Endothelial cell of umbilical vein (primary cell): Measurements from ENCODE around the gene GNAI1. TPM values are rescaled to one million over a fixed set of nuclear protein-coding genes. Genes with fewer than 3 reads are reported as not detected.

Experiments used
- BruUV-seq: library from RNA; stranded (reverse); fragments of 400-500 nt; replicated peaks from 2 replicates; lab custom pipeline; 2021; lab: Mats Ljungman, UMichigan
- CTCF ChIA-PET: fragments of 300-600, 350-600 bp; sonication (Branson Sonifier 250); formaldehyde crosslinking; loops from one replicate; lab custom pipeline; 2021; ENCODE audit warnings: antibody characterized with exemption, inconsistent platforms; lab: Charles Lee
- POLR2A ChIA-PET: fragments of 300-600, 350-600 bp; sonication (Branson Sonifier 250); formaldehyde crosslinking; loops from one replicate; lab custom pipeline; 2021; ENCODE audit warnings: antibody characterized with exemption, inconsistent platforms; lab: Charles Lee
- DNase-seq: peaks from one replicate; pipeline ENCODE4 v3.0.0-alpha.2; 2011; ENCODE audit warnings: low read depth, low spot score
- FAIRE-seq: peaks from 2 replicates; lab custom pipeline; 2011; peaks lifted over from hg19 to GRCh38; lab: Jason Lieb, UNC
- H2AFZ ChIP-seq: 2 replicates; pipeline ENCODE4 v1.6.0; 2012; ENCODE audit warnings: low read depth, low read length, control low read depth, inconsistent platforms
- H3K27ac ChIP-seq: 2 replicates; pipeline ENCODE4 v1.5.1; 2011; ENCODE audit warnings: low read depth, mild to moderate bottlenecking, control low read depth, low read length, moderate library complexity; ENCODE audit not compliant: insufficient read depth
- H3K27me3 ChIP-seq, 2 experiments: 2 replicates each; pipeline versions ENCODE4 v1.6.0 to v1.6.1; 2011; ENCODE audit warnings: low read length in 2 of 2, mixed read lengths in 1 of 2; ENCODE audit not compliant: control insufficient read depth in 2 of 2, insufficient read depth in 2 of 2
- H3K36me3 ChIP-seq, 2 experiments: 2 replicates in 1 of 2; 3 replicates in 1 of 2; pipeline ENCODE4 v1.5.1; 2011; ENCODE audit warnings: low read length in 2 of 2, mild to moderate bottlenecking in 1 of 2, moderate library complexity in 1 of 2; ENCODE audit not compliant: control insufficient read depth in 2 of 2, insufficient read depth in 2 of 2; ENCODE audit errors: extremely low read depth in 1 of 2
- H3K4me1 ChIP-seq: 3 replicates; pipeline ENCODE4 v1.5.1; 2011; ENCODE audit warnings: mild to moderate bottlenecking, low read length; ENCODE audit not compliant: control insufficient read depth, insufficient read depth; ENCODE audit errors: extremely low read depth
- H3K4me2 ChIP-seq: 2 replicates; pipeline ENCODE4 v1.6.1; 2011; ENCODE audit warnings: low read length, control low read depth, mixed read lengths; ENCODE audit not compliant: insufficient read depth
- H3K4me3 ChIP-seq, 3 experiments: fragments of 200-600 bp in 1 of 3; sonication (generic), shearing (Covaris generic) in 1 of 3; replicated peaks in 1 of 3; 2 replicates each; pipeline ENCODE4 v1.5.1; 2011 to 2016; ENCODE audit warnings: control low read depth in 3 of 3, low read length in 3 of 3, mild to moderate bottlenecking in 2 of 3, inconsistent platforms in 1 of 3, low read depth in 1 of 3, moderate library complexity in 1 of 3; ENCODE audit not compliant: insufficient read depth in 1 of 3
- H3K79me2 ChIP-seq: 2 replicates; pipeline ENCODE4 v1.6.0; 2012; ENCODE audit warnings: low read length, inconsistent platforms; ENCODE audit not compliant: control insufficient read depth, insufficient read depth
- H3K9ac ChIP-seq: replicated peaks from 2 replicates; pipeline ENCODE3; 2011; ENCODE audit warnings: low read length, control low read depth; ENCODE audit not compliant: insufficient read depth; ENCODE audit errors: extremely low read depth
- H3K9me1 ChIP-seq: replicated peaks from 3 replicates; pipeline ENCODE4 v1.6.0; 2011; ENCODE audit warnings: mild to moderate bottlenecking, low read length; ENCODE audit not compliant: control insufficient read depth, insufficient read depth; ENCODE audit errors: extremely low read depth
- H3K9me3 ChIP-seq: replicated peaks from 2 replicates; pipeline ENCODE4 v1.5.1; 2012; ENCODE audit warnings: low read length, inconsistent platforms; ENCODE audit not compliant: control insufficient read depth, insufficient read depth
- H4K20me1 ChIP-seq: replicated peaks from 2 replicates; pipeline ENCODE3; 2011; ENCODE audit warnings: mild to moderate bottlenecking, low read length; ENCODE audit not compliant: control insufficient read depth, insufficient read depth; ENCODE audit errors: extremely low read depth
- CTCF ChIP-seq, 2 donors: IDR thresholded peaks; 1 replicate in 1 of 2; 2 replicates in 1 of 2; pipeline ENCODE4 v1.5.1; 2011; ENCODE audit warnings: low read length in 2 of 2, mild to moderate bottlenecking in 2 of 2, moderate library complexity in 2 of 2, control low read depth in 1 of 2, inconsistent platforms in 1 of 2, low read depth in 1 of 2; ENCODE audit not compliant: insufficient read depth in 1 of 2; ENCODE audit errors: extremely low read depth in 1 of 2
- EZH2 ChIP-seq: IDR thresholded peaks from 2 replicates; pipeline ENCODE4 v1.6.1; 2012; ENCODE audit warnings: borderline replicate concordance, low read depth, mild to moderate bottlenecking, moderate library complexity, low read length, inconsistent platforms; ENCODE audit not compliant: severe bottlenecking
- FOS ChIP-seq: IDR thresholded peaks from 2 replicates; pipeline ENCODE4 v1.6.1; 2011; ENCODE audit warnings: mild to moderate bottlenecking, low read length, moderate library complexity, borderline replicate concordance; ENCODE audit not compliant: insufficient read depth
- GATA2 ChIP-seq: IDR thresholded peaks from 2 replicates; pipeline ENCODE4 v1.7.0; 2011; ENCODE audit warnings: low read depth, mild to moderate bottlenecking, moderate library complexity, mixed read lengths, low read length; ENCODE audit not compliant: insufficient read length, insufficient read depth
- JUN ChIP-seq: IDR thresholded peaks from 2 replicates; pipeline ENCODE4 v1.6.1; 2011; ENCODE audit warnings: borderline replicate concordance, low read depth; ENCODE audit not compliant: insufficient read length, insufficient read depth
- MAX ChIP-seq: IDR thresholded peaks from 2 replicates; pipeline ENCODE4 v1.6.1; 2011; ENCODE audit not compliant: insufficient read depth, insufficient read length
- MYC ChIP-seq: IDR thresholded peaks from one replicate; pipeline ENCODE4 v1.6.1; 2011; ENCODE audit warnings: mild to moderate bottlenecking, low read depth, low read length
- POLR2A ChIP-seq: IDR thresholded peaks from 2 replicates; pipeline ENCODE4 v1.6.1; 2012; ENCODE audit warnings: low read depth, mild to moderate bottlenecking, control low read depth, low read length
- POLR2AphosphoS5 ChIP-seq: IDR thresholded peaks from 2 replicates; pipeline ENCODE4 v1.6.1; 2012; ENCODE audit warnings: low read depth, mild to moderate bottlenecking, control low read depth, low read length, moderate library complexity; ENCODE audit not compliant: insufficient read depth
- dilution Hi-C: fragments of 300-500 bp; cut with MboI; formaldehyde crosslinking; loops from one replicate; pipeline ENCODE4 v1.15.0; 2019; ENCODE audit warnings: low sequenced_read_pairs; ENCODE audit not compliant: extremely low pct_ligation_motif_present
- intact Hi-C: fragments of 100-400 bp; cut with micrococcal nuclease; formaldehyde crosslinking; loops from one replicate; pipeline ENCODE4 v1.10.0; 2022
- polyA plus RNA-seq, 4 experiments: library from polyadenylated mRNA; depleted of rRNA in 3 of 4; stranded (reverse) in 3 of 4; unstranded in 1 of 4; fragments of >200 nt; gene quantifications; 2 replicates each; pipeline versions ENCODE4 v1.2.1 to v1.2.3, GENCODE V29; 2011 to 2012; ENCODE audit warnings: missing spikeins in 1 of 4
- total RNA-seq: library from RNA; stranded (reverse); gene quantifications from 2 replicates; pipeline ENCODE4 v1.2.3, GENCODE V29; 2021

GNAI1 gene
- total and polyA plus RNA-seq, 2 donors (not counting 3 experiments of a cell fraction or from before 2014, with no cell fraction given) = 7.5 to 15.0 TPM

DNA sequence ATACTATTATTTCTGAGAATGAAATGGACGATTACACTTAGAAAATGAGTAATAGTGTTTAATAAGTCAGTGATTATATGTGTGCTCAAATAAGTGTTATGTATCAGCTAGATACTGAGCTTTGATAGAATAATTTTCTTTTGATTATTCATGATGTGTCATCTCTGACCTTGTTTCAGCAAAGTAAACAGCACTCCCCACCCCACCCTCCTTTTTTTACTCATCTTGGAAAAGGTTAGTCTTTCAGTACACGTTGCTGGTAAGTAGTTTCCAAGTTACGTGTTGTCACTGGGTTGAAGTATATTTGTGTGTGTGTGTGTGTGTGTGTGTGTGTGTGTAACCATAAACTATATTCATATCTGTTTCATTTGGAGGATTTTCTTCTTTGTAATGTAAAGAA, 84.1 kb downstream of the GNAI1 start:
- ChIA-PET POLR2A (no interaction called here), CTCF (interaction anchor here (1.2 to 1.3 kb wide), 3 partner anchors 21 to 175 kb away, joined by 3 to 4 read pairs (median 3); no protein-coding TSS in a partner anchor)
- no TSS peak for BruUV-seq
- Histone ChIP-seq H3K79me2 (no peaks in the 10 kb centered on the region), H3K27ac (no peak overlapping the region), H3K27me3 (no peaks in the 10 kb centered on the region), H3K4me3 (no peak overlapping the region), H3K9me1 (no peaks in the 10 kb centered on the region), H3K4me2 (peak overlapping the region; percentile 8), H3K9me3 (no peaks in the 10 kb centered on the region), H3K4me1 (peaks cover 5% of the 10 kb centered on the region), H3K9ac (no peak overlapping the region), H2AFZ (no peak overlapping the region), H3K36me3 (no peaks in the 10 kb centered on the region), H4K20me1 (no peaks in the 10 kb centered on the region)
- FAIRE-seq (no peak), DNase-seq (peak; percentile 68)
- intact Hi-C loops (no loop called here), dilution Hi-C loops (no loop called here)
- peak; percentile 34 for TF ChIP-seq GATA2
- TF ChIP-seq FOS = peak; percentile 86
- TF ChIP-seq JUN = peak; percentile 53
- no peak for TF ChIP-seq EZH2

DNA sequence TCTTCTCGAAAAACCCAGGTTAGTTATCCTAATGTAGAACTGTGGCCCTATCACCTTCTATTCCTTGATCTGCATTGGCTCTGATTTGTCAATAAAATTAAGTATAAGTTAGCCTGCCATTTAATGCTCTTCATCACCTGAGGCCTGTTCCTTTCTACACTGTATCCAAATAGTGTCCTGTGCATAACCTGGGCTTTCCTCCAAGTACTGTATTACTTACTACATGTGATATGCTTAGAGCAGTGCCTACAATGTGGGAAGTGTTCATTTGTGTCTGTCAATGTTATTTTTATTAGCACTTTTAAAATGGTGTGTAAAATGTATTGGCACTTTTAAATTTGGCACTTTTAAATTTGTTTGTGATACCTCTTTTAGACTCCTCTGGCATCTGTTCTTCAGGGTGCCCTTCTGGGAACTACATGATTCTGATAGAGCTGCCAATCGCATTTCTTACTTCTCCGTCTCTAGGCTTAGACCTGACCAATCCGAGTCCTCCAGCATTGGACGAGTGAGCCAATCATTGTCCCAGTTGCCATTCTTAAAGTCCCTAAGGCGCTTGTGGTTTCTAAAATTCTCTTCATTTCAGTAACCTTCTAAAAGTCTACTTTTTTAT, 85.5 kb downstream of the GNAI1 start:
- no TSS peak for BruUV-seq
- no peak overlapping the region for H3K4me2 ChIP-seq
- ChIA-PET CTCF (no interaction called here), POLR2A (no interaction called here)
- H3K79me2 ChIP-seq = no peaks in the 10 kb centered on the region
- H4K20me1 ChIP-seq = no peaks in the 10 kb centered on the region
- no peak overlapping the region for H2AFZ ChIP-seq
- intact Hi-C loops (no loop called here), dilution Hi-C loops (no loop called here)
- TF ChIP-seq EZH2 (no peak), POLR2A (no peak), JUN (no peak), CTCF (IDR thresholded peaks at IDR 0.05; ENCODE audit: extremely low read depth in 1 of 2, insufficient read depth in 1 of 2, low read depth in 1 of 2, low read length in 2 of 2) (no peak), GATA2 (no peak), POLR2AphosphoS5 (no peak), MAX (no peak), MYC (no peak), FOS (no peak)
- DNase-seq = no peak
- H3K9me3 ChIP-seq = no peaks in the 10 kb centered on the region
- no peaks in the 10 kb centered on the region for H3K36me3 ChIP-seq
- H3K4me3 ChIP-seq = no peak overlapping the region
- H3K9me1 ChIP-seq = no peaks in the 10 kb centered on the region
- no peaks in the 10 kb centered on the region for H3K27me3 ChIP-seq
- H3K9ac ChIP-seq = no peak overlapping the region
- FAIRE-seq = no peak
- peaks cover 5% of the 10 kb centered on the region for H3K4me1 ChIP-seq
- H3K27ac ChIP-seq = no peak overlapping the region
